ENCODE measurements around the gene KCNQ1. TPM values are rescaled to one million over a fixed set of nuclear protein-coding genes. Genes with fewer than 3 reads are reported as not detected.
A peak's percentile ranks its signal among the peaks of the same experiment; 100 is the strongest.

Gene KCNQ1
- total RNA-seq, 1 donor from 2014 or later, result 0.16 TPM

DNA sequence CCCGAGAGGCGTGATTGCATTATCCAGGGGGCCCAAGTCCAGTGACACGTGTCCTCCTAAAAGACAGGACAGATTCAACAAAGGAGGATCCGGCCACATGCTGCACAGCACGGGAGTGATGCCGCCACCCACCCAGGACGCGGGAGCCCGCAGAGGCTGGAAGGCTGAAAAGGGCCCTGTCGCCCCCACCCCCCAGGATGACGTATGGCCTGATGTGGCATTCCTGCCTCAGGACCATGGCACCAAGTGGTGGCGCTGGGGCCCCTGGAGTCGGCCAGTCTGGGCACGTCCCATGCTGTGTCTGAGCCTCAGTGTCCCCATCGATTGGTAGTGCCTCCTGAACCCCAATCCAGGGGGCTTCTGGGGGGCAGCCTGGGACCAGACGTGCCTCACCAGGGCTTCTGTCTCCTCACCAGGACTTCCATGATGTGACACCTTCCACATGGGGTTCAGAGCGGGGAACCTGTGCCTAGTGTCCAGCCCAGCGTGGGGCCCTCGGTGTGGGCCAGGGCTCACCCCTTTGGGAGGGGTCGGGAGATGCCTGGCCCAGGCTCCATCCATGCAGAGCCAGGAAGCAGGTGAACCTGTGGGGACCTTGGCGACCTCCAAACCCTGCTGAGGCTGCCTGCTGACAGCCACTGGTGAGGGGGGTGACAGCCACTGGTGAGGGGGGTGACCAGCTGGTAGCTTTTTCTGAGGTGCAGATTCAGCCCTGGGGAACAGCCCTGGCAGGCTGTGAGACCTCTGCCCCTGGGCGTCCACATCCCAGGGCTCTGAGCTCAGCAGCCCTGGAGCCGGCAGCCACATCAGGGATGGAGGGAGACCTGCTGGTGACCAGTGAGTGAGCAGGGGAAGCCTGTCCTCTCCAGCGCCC lies 75.3 kb downstream of the KCNQ1 start:
- TF ChIP-seq, protein P1, sequence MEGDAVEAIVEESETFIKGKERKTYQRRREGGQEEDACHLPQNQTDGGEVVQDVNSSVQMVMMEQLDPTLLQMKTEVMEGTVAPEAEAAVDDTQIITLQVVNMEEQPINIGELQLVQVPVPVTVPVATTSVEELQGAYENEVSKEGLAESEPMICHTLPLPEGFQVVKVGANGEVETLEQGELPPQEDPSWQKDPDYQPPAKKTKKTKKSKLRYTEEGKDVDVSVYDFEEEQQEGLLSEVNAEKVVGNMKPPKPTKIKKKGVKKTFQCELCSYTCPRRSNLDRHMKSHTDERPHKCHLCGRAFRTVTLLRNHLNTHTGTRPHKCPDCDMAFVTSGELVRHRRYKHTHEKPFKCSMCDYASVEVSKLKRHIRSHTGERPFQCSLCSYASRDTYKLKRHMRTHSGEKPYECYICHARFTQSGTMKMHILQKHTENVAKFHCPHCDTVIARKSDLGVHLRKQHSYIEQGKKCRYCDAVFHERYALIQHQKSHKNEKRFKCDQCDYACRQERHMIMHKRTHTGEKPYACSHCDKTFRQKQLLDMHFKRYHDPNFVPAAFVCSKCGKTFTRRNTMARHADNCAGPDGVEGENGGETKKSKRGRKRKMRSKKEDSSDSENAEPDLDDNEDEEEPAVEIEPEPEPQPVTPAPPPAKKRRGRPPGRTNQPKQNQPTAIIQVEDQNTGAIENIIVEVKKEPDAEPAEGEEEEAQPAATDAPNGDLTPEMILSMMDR (IDR thresholded peaks at IDR 0.05), result no peak
- peak; percentile 80 for DNase-seq (ENCODE audit: extremely low spot score, unreplicated experiment)
- H3K27me3 Mint-ChIP-seq (ENCODE audit: unreplicated experiment), result peaks cover 6% of the 10 kb centered on the region
- no peaks in the 10 kb centered on the region for H3K4me1 Mint-ChIP-seq (ENCODE audit: unreplicated experiment)
- no peak overlapping the region for H3K27ac Mint-ChIP-seq (ENCODE audit: unreplicated experiment)
- H3K4me3 Mint-ChIP-seq (ENCODE audit: unreplicated experiment), result no peak overlapping the region
- no peaks in the 10 kb centered on the region for H3K36me3 Mint-ChIP-seq (ENCODE audit: unreplicated experiment)
- no peaks in the 10 kb centered on the region for H3K9me3 Mint-ChIP-seq (ENCODE audit: unreplicated experiment)

DNA sequence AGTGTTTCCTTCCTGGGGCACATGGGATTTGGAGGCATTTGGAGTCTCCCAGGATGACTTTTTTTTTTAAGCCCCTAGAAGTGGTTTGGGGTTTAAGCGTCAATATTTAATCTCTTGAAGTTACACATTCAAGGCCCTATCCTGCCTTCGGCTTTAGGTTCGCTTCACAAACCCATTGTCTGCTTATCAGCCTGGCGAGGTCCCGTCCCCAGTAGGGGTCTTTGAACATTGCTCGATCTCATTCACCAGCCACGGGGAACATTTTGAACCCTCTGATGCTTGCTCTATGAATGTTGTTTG lies 75.9 kb downstream of the KCNQ1 start:
- DNase-seq (ENCODE audit: extremely low spot score, unreplicated experiment), result no peak
- Mint-ChIP-seq H3K9me3 (ENCODE audit: unreplicated experiment) (no peaks in the 10 kb centered on the region), H3K4me3 (ENCODE audit: unreplicated experiment) (no peak overlapping the region), H3K36me3 (ENCODE audit: unreplicated experiment) (no peaks in the 10 kb centered on the region), H3K27me3 (ENCODE audit: unreplicated experiment) (peaks cover 10% of the 10 kb centered on the region), H3K27ac (ENCODE audit: unreplicated experiment) (no peak overlapping the region), H3K4me1 (ENCODE audit: unreplicated experiment) (no peaks in the 10 kb centered on the region)
- TF ChIP-seq, protein P1 (IDR thresholded peaks at IDR 0.05), result no peak

DNA sequence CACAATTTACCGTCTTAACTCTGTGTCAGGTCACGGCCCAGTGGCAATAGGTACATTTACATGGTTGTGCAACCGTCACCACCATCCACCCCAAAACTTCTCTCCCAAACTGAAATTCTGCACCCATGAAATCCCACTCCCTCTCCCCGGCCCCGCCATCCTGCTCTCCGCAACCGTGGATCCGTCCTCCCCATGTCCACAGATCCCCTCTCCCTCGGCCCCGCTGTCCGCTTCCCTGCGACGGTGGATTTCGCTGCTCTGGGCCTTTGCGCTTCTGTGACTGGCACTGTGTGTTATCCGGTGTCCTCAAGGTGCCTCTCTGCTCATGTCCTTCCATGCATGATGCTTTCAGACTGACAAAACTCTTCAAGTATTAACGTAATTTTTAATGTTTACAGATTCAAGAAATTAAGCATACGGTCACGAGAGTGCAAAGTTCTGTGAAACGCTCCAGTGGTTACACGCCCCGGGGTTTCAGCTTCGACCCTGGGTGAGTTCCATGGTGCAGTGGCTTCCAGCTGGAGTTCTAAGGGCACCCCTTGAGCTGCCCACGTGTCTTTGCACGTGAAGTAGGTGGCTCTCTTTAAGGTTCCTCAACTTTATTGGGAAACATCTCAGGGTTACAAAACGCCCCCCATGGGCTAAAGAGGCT lies 76.4 kb downstream of the KCNQ1 start:
- no peaks in the 10 kb centered on the region for H3K36me3 Mint-ChIP-seq (ENCODE audit: unreplicated experiment)
- peak; percentile 56 for DNase-seq (ENCODE audit: extremely low spot score, unreplicated experiment)

DNA sequence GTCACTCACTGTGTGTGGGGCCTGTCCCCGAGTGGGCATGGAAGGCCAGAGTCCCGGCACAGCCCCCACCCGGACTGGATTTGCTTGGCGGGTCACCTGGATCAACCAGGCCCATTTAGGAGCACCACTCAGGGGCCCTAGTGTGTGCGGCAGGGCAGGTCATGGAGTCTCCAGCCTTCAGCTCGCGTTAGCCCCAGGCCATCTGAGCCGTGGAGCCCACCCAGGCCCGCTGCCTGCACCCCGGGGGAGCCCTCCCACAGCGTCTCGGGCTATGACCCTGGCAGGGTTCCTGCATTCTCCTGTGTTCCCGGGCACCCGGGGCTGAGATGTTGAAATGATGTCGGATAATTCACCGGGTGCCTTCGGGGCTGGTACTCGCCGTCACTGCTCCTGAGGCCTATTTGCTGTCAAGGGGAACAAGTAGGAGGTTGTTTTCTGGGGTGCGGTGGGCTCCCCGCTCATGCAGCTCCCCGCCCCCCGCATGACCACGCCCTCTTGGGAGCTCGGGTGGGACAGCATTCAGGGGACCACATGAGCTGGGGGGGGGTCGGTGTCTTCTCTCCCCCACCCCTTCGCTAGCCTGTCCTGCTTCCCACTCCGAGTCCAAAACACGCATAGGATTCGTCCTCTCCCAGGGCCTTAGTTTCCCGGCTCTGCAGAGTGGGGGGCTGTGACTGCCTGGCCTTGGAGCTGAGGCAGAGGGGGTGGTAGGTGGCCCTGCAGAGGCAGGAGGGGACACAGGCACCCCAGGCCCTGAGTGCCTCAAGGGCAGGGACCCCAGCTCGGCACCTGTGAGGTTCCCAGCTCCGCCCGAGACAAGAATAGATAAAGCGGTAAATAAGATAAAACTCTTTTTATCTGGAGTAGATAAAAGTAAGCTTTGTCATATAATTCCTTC lies 77.2 kb downstream of the KCNQ1 start:
- no peak overlapping the region for H3K27ac Mint-ChIP-seq (ENCODE audit: unreplicated experiment)
- peaks cover under 1% of the 10 kb centered on the region for H3K4me1 Mint-ChIP-seq (ENCODE audit: unreplicated experiment)
- H3K4me3 Mint-ChIP-seq (ENCODE audit: unreplicated experiment), result no peak overlapping the region
- H3K9me3 Mint-ChIP-seq (ENCODE audit: unreplicated experiment), result no peaks in the 10 kb centered on the region
- TF ChIP-seq, protein P1 (IDR thresholded peaks at IDR 0.05), result no peak
- peaks cover 10% of the 10 kb centered on the region for H3K27me3 Mint-ChIP-seq (ENCODE audit: unreplicated experiment)
- DNase-seq (ENCODE audit: extremely low spot score, unreplicated experiment), result peak; percentile 82
- no peaks in the 10 kb centered on the region for H3K36me3 Mint-ChIP-seq (ENCODE audit: unreplicated experiment)

More for the DNA sequence above, 76.4 kb downstream of the KCNQ1 start:
- Mint-ChIP-seq H3K27ac (ENCODE audit: unreplicated experiment) (no peak overlapping the region), H3K4me1 (ENCODE audit: unreplicated experiment) (no peaks in the 10 kb centered on the region), H3K9me3 (ENCODE audit: unreplicated experiment) (no peaks in the 10 kb centered on the region), H3K27me3 (ENCODE audit: unreplicated experiment) (peaks cover 10% of the 10 kb centered on the region), H3K4me3 (ENCODE audit: unreplicated experiment) (no peak overlapping the region)
- TF ChIP-seq, protein P1 (IDR thresholded peaks at IDR 0.05), result no peak

All from osteocyte (in vitro differentiated cells).